BJ (cell line): ENCODE data around the gene MAPRE2. TPM values are rescaled to one million over a fixed set of nuclear protein-coding genes. Genes with fewer than 3 reads are reported as not detected.

Source experiments
- CTCF ChIA-PET: fragments of 350-600 bp; formaldehyde crosslinking; extraction: SDS; loops from one replicate; lab custom pipeline; 2021; ENCODE audit warnings: antibody characterized with exemption, inconsistent platforms; lab: Yijun Ruan, JAX
- POLR2A ChIA-PET: fragments of 300-600 bp; sonication (Branson Sonifier 250); formaldehyde crosslinking; extraction: SDS; loops from one replicate; lab custom pipeline; 2021; ENCODE audit warnings: antibody characterized with exemption; lab: Charles Lee
- DNase-seq: peaks from one replicate; pipeline ENCODE4 v3.0.0-alpha.2; 2011; ENCODE audit warnings: low read depth
- H3K27me3 ChIP-seq: 2 replicates; pipeline ENCODE4 v1.6.0; 2011; ENCODE audit warnings: low read length; ENCODE audit not compliant: control insufficient read depth, insufficient read depth
- H3K36me3 ChIP-seq: 2 replicates; pipeline ENCODE4 v1.5.1; 2011; ENCODE audit warnings: low read length; ENCODE audit not compliant: control insufficient read depth, insufficient read depth
- H3K4me3 ChIP-seq: 2 replicates; pipeline ENCODE4 v1.5.1; 2011; ENCODE audit warnings: low read depth, mild to moderate bottlenecking, control low read depth, low read length
- CTCF ChIP-seq: IDR thresholded peaks from 2 replicates; pipeline ENCODE4 v1.5.1; 2011; ENCODE audit warnings: low read depth, mild to moderate bottlenecking, control low read depth, inconsistent platforms, low read length, moderate library complexity; ENCODE audit not compliant: insufficient read depth
- polyA plus RNA-seq: library from polyadenylated mRNA; depleted of rRNA; stranded (reverse); fragments of >200 nt; gene quantifications from 2 replicates; pipeline ENCODE4 v1.2.3, GENCODE V29; 2011

Gene MAPRE2
- polyA plus RNA-seq, 1 experiment: 23.8 TPM

GRCh38 chr18:35157181-35157580, 116.0 kb downstream of the MAPRE2 start:
- Histone ChIP-seq H3K36me3 (no peaks in the 10 kb centered on the region), H3K27me3 (no peaks in the 10 kb centered on the region), H3K4me3 (no peak overlapping the region)
- DNase-seq: no peak
- CTCF ChIA-PET: interaction anchor here (0.7 kb wide), 1 partner anchor 16 kb away, joined by 4 read pairs; no protein-coding TSS in a partner anchor
- POLR2A ChIA-PET: no interaction called here
- no peak for TF ChIP-seq CTCF

DNA sequence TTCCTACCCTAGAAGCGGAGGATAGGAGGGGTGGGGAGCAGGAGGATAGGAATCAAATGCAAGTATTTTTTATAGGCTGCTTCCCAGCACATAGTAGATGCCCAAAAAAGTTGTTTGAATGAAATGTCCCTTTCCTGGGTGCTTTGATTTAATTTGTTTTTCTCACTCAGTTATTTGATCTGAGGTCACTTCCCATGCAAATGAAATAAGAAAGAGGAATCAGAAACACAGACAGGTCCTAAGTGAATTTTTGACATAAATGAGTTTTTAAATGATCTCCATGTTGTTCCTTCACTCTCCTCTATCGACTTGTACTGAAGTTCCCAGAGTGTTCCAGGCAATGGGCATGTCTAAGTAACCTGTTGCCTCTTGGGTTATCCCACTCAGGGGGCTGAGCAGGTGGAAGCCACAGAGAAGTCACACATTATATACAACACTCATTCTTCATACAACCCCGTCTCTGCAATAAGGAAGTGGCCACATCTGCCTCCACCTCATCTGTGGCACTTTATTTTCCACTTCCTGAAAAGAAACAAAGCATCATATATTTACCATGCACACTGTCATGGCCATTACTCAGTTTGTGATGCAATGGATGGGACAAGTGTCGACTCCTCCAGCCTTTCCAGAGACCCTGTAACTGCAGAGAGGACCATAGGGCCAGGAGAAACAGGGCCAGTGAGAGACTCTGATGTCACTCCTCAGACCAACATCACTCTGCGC, 117.7 kb downstream of the MAPRE2 start:
- ChIA-PET CTCF (interaction anchor here (0.8 kb wide), 1 partner anchor 14 kb away, joined by 3 read pairs; no protein-coding TSS in a partner anchor), POLR2A (no interaction called here)
- Histone ChIP-seq H3K27me3 (no peaks in the 10 kb centered on the region), H3K4me3 (no peak overlapping the region), H3K36me3 (no peaks in the 10 kb centered on the region)
- no peak for DNase-seq
- no peak for TF ChIP-seq CTCF

DNA sequence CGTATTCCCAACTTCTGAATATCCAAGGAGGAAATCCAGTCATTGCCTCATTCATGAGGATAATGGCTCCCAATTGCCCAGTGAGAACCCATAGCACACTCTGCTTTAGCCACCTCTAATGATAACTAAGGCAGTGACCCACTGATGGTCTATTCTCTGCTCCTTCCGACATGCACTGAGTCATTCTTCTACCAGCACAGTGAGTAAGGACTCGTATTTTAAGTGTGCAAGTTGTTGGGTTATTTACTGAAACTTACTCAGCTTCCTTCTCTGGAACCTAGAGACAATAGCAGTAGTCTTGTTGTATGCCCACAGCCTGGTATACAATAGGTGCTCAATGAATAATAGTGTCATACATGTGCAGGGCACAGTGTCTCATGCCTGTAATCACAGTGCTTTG, 118.6 kb downstream of the MAPRE2 start:
- DNase-seq: no peak
- ChIA-PET POLR2A (no interaction called here), CTCF (interaction anchor here (0.8 to 1.7 kb wide), 2 partner anchors 15 to 16 kb away, joined by 3 to 5 read pairs; no protein-coding TSS in a partner anchor)
- Histone ChIP-seq H3K36me3 (no peaks in the 10 kb centered on the region), H3K4me3 (no peak overlapping the region), H3K27me3 (no peaks in the 10 kb centered on the region)
- no peak for TF ChIP-seq CTCF

DNA sequence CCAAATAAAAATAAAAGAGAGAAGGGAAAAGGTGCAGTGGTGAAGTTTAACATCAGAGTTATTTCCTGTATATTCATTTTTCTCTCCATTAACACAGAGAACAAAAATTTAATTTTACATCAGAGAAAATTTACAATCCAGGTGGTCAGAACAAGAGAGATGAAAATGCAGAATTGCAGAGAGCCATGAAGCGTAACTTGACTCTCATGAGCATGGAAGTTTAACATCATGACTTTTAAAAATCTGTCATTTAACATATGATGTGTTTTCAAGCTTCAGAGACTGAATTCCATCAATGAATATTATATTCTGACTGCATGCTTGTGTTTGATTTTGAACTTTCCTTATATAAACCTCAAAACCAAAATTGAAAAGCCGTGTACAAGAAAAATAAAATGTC, 120.3 kb downstream of the MAPRE2 start:
- TF ChIP-seq CTCF: no peak
- Histone ChIP-seq H3K4me3 (no peak overlapping the region), H3K27me3 (no peaks in the 10 kb centered on the region), H3K36me3 (no peaks in the 10 kb centered on the region)
- CTCF ChIA-PET: interaction anchor here (1.7 kb wide), 1 partner anchor 18 kb away, joined by 5 read pairs; no protein-coding TSS in a partner anchor
- POLR2A ChIA-PET: no interaction called here
- no peak for DNase-seq

GRCh38 chr18:35161934-35162333, 120.7 kb downstream of the MAPRE2 start:
- TF ChIP-seq CTCF: no peak
- DNase-seq: no peak
- CTCF ChIA-PET: interaction anchor here (1.0 kb wide), 1 partner anchor 18 kb away, joined by 4 read pairs; no protein-coding TSS in a partner anchor

More at GRCh38 chr18:35161934-35162333, 120.7 kb downstream of the MAPRE2 start:
- Histone ChIP-seq H3K4me3 (no peak overlapping the region), H3K36me3 (no peaks in the 10 kb centered on the region), H3K27me3 (no peaks in the 10 kb centered on the region)
- POLR2A ChIA-PET: no interaction called here
